ENCODE measurements around the gene AZU1. TPM values are rescaled to one million over a fixed set of nuclear protein-coding genes. Genes with fewer than 3 reads are reported as not detected.

Gene AZU1
- total RNA-seq, 4 donors from 2014 or later, result not detected

- 94 to 96% methylated on average over 20 to 22 of the region's 33 CpGs for WGBS, 2 donors
- intact Hi-C loops (cut with DNase I), result no loop called here
- no peaks in the 10 kb centered on the region for H3K9me3 ChIP-seq
- H3K4me1 ChIP-seq, result peaks cover 0 to 4% of the 10 kb centered on the region in 2 donors
- peaks cover 22 to 29% of the 10 kb centered on the region in 2 donors for H3K36me3 ChIP-seq
- H3K27ac ChIP-seq, result no peak overlapping the region
- H3K27me3 ChIP-seq, result no peaks in the 10 kb centered on the region
- TF ChIP-seq CTCF (IDR thresholded peaks at IDR 0.05) (no peak), POLR2A (IDR thresholded peaks at IDR 0.05) (no peak)
- no peak for DNase-seq
- H3K4me3 ChIP-seq (replicated peaks in 1 of 3), result no peak overlapping the region
These were observed 44.0 kb downstream of the AZU1 start for GRCh38 chr19:871446-872265.

GRCh38 chr19:872266-872951 lies 44.8 kb downstream of the AZU1 start:
- 81 to 91% methylated on average over 17 to 26 of the region's 27 CpGs for WGBS, 2 donors
- H3K9me3 ChIP-seq, result no peaks in the 10 kb centered on the region

GRCh38 chr19:873084-873483 lies 45.4 kb downstream of the AZU1 start:
- intact Hi-C loops (cut with DNase I), result no loop called here
- Histone ChIP-seq H3K36me3 (peaks cover 26% of the 10 kb centered on the region in 2 donors), H3K27ac (no peak overlapping the region), H3K4me1 (peaks cover 0 to 4% of the 10 kb centered on the region in 2 donors), H3K27me3 (no peaks in the 10 kb centered on the region), H3K9me3 (no peaks in the 10 kb centered on the region), H3K4me3 (replicated peaks in 1 of 3) (no peak overlapping the region)
- DNase-seq, result peak in 1 of 2 donors; percentile 26
- WGBS, 2 donors, result 100% methylated on average over 3 to 4 of the region's 13 CpGs
- no peak for TF ChIP-seq CTCF (IDR thresholded peaks at IDR 0.05)
- no peak for TF ChIP-seq POLR2A (IDR thresholded peaks at IDR 0.05)

More at GRCh38 chr19:872266-872951, 44.8 kb downstream of the AZU1 start:
- no peak for DNase-seq
- no peaks in the 10 kb centered on the region for H3K27me3 ChIP-seq
- intact Hi-C loops (cut with DNase I), result no loop called here
- peaks cover 26 to 32% of the 10 kb centered on the region in 2 donors for H3K36me3 ChIP-seq
- no peak overlapping the region for H3K4me3 ChIP-seq (replicated peaks in 1 of 3)
- peaks cover 0 to 4% of the 10 kb centered on the region in 2 donors for H3K4me1 ChIP-seq
- H3K27ac ChIP-seq, result no peak overlapping the region
- no peak for TF ChIP-seq POLR2A (IDR thresholded peaks at IDR 0.05)
- TF ChIP-seq CTCF (IDR thresholded peaks at IDR 0.05), result no peak

GRCh38 chr19:873561-874041 lies 46.0 kb downstream of the AZU1 start:
- Histone ChIP-seq H3K27me3 (no peaks in the 10 kb centered on the region), H3K27ac (no peak overlapping the region), H3K36me3 (peaks cover 24 to 26% of the 10 kb centered on the region in 2 donors), H3K4me1 (peaks cover 0 to 4% of the 10 kb centered on the region in 2 donors), H3K4me3 (replicated peaks in 1 of 3) (no peak overlapping the region), H3K9me3 (no peaks in the 10 kb centered on the region)
- intact Hi-C loops (cut with DNase I), result no loop called here
- TF ChIP-seq POLR2A (IDR thresholded peaks at IDR 0.05), result no peak
- TF ChIP-seq CTCF (IDR thresholded peaks at IDR 0.05), result no peak
- no peak for DNase-seq
- WGBS, 2 donors, result 93 to 94% methylated on average over 3 to 17 of the region's 22 CpGs

All from thyroid gland (tissue), 4 donors.